OCI-LY7 (cell line): ENCODE measurements around the gene DLGAP1. TPM values are rescaled to one million over a fixed set of nuclear protein-coding genes. Genes with fewer than 3 reads are reported as not detected.

Experiments
- BruUV-seq: library from RNA; stranded (reverse); fragments of 400-500 nt; replicated peaks from 2 replicates; lab custom pipeline; 2021; lab: Mats Ljungman, UMichigan
- CTCF ChIA-PET: fragments of 300-600 bp; sonication (Branson Sonifier 250); formaldehyde crosslinking; loops from one replicate; lab custom pipeline; 2022; ENCODE audit warnings: antibody characterized with exemption; ENCODE audit not compliant: unreplicated experiment; lab: Charles Lee
- POLR2A ChIA-PET: fragments of 300-600 bp; sonication (Branson Sonifier 250); formaldehyde crosslinking; loops from one replicate; lab custom pipeline; 2022; ENCODE audit warnings: antibody characterized with exemption; lab: Charles Lee
- DNase-seq: peaks from one replicate; pipeline ENCODE4 v3.0.0-alpha.2; 2015; ENCODE audit warnings: low spot score
- H2AFZ ChIP-seq: fragments of 200-600 bp; sonication (generic), shearing (Covaris generic); 2 replicates; pipeline ENCODE4 v1.6.1; 2014; ENCODE audit warnings: mild to moderate bottlenecking, antibody characterized with exemption, low read length, moderate library complexity
- H3K27ac ChIP-seq: fragments of 200-600 bp; sonication (generic); 2 replicates; pipeline ENCODE4 v1.5.1; 2014; ENCODE audit warnings: mixed run types, low read depth, mild to moderate bottlenecking, moderate library complexity, low read length, inconsistent platforms; ENCODE audit not compliant: poor library complexity, severe bottlenecking
- H3K36me3 ChIP-seq: fragments of 200-600 bp; sonication (generic); 2 replicates; pipeline ENCODE4 v1.6.1; 2014; ENCODE audit warnings: mild to moderate bottlenecking, antibody characterized with exemption, low read length, moderate library complexity, mixed read lengths; ENCODE audit not compliant: insufficient read depth
- H3K4me1 ChIP-seq: fragments of 200-600 bp; sonication (generic); 2 replicates; pipeline ENCODE4 v1.5.1; 2014; ENCODE audit warnings: mild to moderate bottlenecking, low read length; ENCODE audit not compliant: insufficient read depth, poor library complexity, severe bottlenecking
- H3K4me2 ChIP-seq: fragments of 200-600 bp; sonication (generic); 2 replicates; pipeline ENCODE4 v1.6.1; 2014; ENCODE audit warnings: mild to moderate bottlenecking, low read length
- H3K4me3 ChIP-seq: fragments of 200-600 bp; sonication (generic); 2 replicates; pipeline ENCODE4 v1.5.1; 2014; ENCODE audit warnings: mild to moderate bottlenecking, low read depth, low read length; ENCODE audit not compliant: poor library complexity, severe bottlenecking
- H3K79me2 ChIP-seq: fragments of 200-600 bp; sonication (generic); 2 replicates; pipeline ENCODE4 v1.6.1; 2016; ENCODE audit warnings: low read depth, mild to moderate bottlenecking, low read length, moderate library complexity, mixed read lengths; ENCODE audit not compliant: insufficient read depth
- H3K9me2 ChIP-seq: fragments of 200-600 bp; sonication (generic); 2 replicates; pipeline ENCODE4 v1.6.1; 2016; ENCODE audit warnings: mild to moderate bottlenecking, low read length, mixed read lengths; ENCODE audit not compliant: insufficient read depth
- H3K9me3 ChIP-seq: fragments of 200-600 bp; sonication (generic); 2 replicates; pipeline ENCODE4 v1.6.1; 2014; ENCODE audit warnings: mild to moderate bottlenecking, mixed run types, low read length, mixed read lengths
- H4K20me1 ChIP-seq: fragments of 200-600 bp; sonication (generic); 2 replicates; pipeline ENCODE4 v1.6.1; 2014; ENCODE audit warnings: mild to moderate bottlenecking, antibody characterized with exemption, low read length, moderate library complexity, mixed read lengths; ENCODE audit not compliant: insufficient read depth
- CTCF ChIP-seq: fragments of 200-600 bp; sonication (generic); conservative IDR thresholded peaks from 2 replicates; pipeline ENCODE4 v1.5.1; 2014; ENCODE audit warnings: mild to moderate bottlenecking, antibody characterized with exemption, low read length, moderate library complexity, mixed read lengths
- EZH2phosphoT487 ChIP-seq: fragments of 200-600 bp; sonication (generic); IDR thresholded peaks from 2 replicates; pipeline ENCODE4 v1.6.1; 2018; ENCODE audit warnings: low read depth, borderline replicate concordance, mild to moderate bottlenecking, mixed run types, antibody characterized with exemption, low read length, moderate library complexity, mixed read lengths
- intact Hi-C: fragments of 100-400 bp; cut with micrococcal nuclease; formaldehyde crosslinking; loops from one replicate; pipeline ENCODE4 v1.10.0; 2022; ENCODE audit not compliant: unreplicated experiment
- total RNA-seq, 2 experiments: library from RNA; depleted of rRNA in 1 of 2; stranded (reverse); fragments of >200 nt in 1 of 2; shearing (Covaris generic) in 1 of 2; gene quantifications; 2 replicates each; pipeline ENCODE4 v1.2.3, GENCODE V29; 2014 to 2022

Gene DLGAP1
- total RNA-seq, 2 experiments from 2014 or later = 0.22 TPM; not detected in 1

DNA sequence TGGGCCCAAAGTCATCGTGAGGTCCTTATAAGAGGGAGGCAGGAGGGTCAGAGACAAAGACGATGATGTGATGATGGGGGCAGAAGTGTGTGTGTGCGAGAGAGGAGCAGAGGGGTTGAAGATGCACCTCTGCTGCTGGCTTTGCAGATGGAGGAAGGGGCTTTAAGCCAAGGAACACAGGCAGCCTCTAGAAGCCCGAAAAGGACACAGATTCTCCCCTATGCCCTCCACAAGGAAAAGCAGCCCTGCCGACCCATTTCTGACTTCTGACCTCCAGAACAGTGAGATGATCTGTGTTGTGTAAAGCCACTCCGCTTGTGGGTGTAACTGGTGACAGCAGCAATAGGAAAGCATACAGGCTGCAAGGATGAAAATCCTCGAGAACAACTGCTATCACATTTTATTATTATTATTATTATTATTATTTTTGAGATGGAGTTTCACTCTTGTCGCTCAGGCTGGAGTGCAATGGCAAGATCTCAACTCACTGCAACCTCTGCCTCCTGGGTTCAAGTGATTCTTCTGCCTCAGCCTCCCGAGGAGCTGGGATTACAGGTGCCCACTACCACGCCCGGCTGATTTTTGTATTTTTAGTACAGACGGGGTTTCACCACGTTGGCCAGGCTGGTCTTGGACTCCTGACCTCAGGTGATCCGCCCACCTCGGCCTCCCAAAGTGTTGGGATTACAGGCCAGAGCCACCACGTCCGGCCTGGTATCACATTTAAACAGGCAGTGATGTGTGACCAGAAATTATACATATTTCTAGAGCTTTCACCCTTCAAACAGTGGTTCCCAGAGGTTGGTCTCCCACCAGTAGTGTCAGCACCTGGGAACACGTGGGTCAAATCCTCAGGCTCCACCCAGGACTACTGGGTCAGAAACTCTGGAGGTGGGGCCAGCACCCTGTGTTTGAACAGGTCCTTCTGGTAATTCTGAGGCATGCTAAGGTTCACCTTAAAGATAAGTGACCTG lies 834.7 kb downstream of the DLGAP1 start:
- no peaks in the 10 kb centered on the region for H4K20me1 ChIP-seq
- intact Hi-C loops = no loop called here
- no peak overlapping the region for H3K27ac ChIP-seq
- POLR2A ChIA-PET = interaction anchor here (0.6 to 3.6 kb wide), 6 partner anchors 10 to 348 kb away, joined by 3 to 9 read pairs (median 4); no protein-coding TSS in a partner anchor
- CTCF ChIA-PET = no interaction called here
- peaks cover 36% of the 10 kb centered on the region for H3K4me1 ChIP-seq
- H3K36me3 ChIP-seq = no peaks in the 10 kb centered on the region
- H3K79me2 ChIP-seq = no peaks in the 10 kb centered on the region
- no peaks in the 10 kb centered on the region for H3K9me2 ChIP-seq
- no peak overlapping the region for H3K4me3 ChIP-seq
- no TSS peak for BruUV-seq
- TF ChIP-seq CTCF = no peak
- no peak for TF ChIP-seq EZH2phosphoT487
- H2AFZ ChIP-seq = peak overlapping the region; percentile 59; the same call in 1 of the 2 replicates
- H3K9me3 ChIP-seq = no peaks in the 10 kb centered on the region
- H3K4me2 ChIP-seq = no peak overlapping the region; the same call in none of the 2 replicates
- DNase-seq = no peak

DNA sequence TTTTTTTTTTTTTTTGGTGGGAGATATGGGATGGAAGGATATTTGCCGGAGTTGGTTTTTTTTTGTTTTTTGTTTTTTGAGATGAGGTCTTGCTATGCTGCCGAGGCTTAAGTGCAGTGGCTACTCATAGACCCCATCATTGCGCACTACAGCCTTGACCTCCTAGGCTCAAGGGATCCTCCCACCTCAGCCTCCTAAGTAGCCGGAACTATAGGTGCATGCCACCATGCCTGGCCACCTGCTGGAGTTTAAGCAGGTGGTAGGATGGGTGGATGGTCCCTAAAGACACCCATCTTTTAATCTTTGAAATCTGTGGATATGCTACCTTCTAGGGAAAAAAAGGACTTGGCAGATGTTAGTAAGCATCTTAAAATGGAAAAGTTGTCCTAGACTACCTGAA lies 835.4 kb downstream of the DLGAP1 start:
- H3K9me3 ChIP-seq = no peaks in the 10 kb centered on the region
- no TSS peak for BruUV-seq
- DNase-seq = no peak
- CTCF ChIA-PET = no interaction called here
- H3K36me3 ChIP-seq = no peaks in the 10 kb centered on the region
- no peak for TF ChIP-seq EZH2phosphoT487
- no peak for TF ChIP-seq CTCF
- H3K9me2 ChIP-seq = no peaks in the 10 kb centered on the region
- no peaks in the 10 kb centered on the region for H3K79me2 ChIP-seq
- POLR2A ChIA-PET = no interaction called here
- no peak overlapping the region for H3K4me2 ChIP-seq
- H2AFZ ChIP-seq = no peak overlapping the region
- no peak overlapping the region for H3K4me3 ChIP-seq
- no peak overlapping the region for H3K27ac ChIP-seq
- no peaks in the 10 kb centered on the region for H4K20me1 ChIP-seq
- intact Hi-C loops = no loop called here
- peaks cover 35% of the 10 kb centered on the region for H3K4me1 ChIP-seq

- no TSS peak for BruUV-seq
- H2AFZ ChIP-seq = no peak overlapping the region
Observed at GRCh38 chr18:3619222-3619621, 835.9 kb downstream of the DLGAP1 start.

More at GRCh38 chr18:3619222-3619621, 835.9 kb downstream of the DLGAP1 start:
- H3K4me3 ChIP-seq = no peak overlapping the region
- CTCF ChIA-PET = no interaction called here
- TF ChIP-seq EZH2phosphoT487 = no peak
- TF ChIP-seq CTCF = no peak
- intact Hi-C loops = no loop called here
- no peaks in the 10 kb centered on the region for H3K9me2 ChIP-seq
- no peaks in the 10 kb centered on the region for H3K9me3 ChIP-seq
- H4K20me1 ChIP-seq = no peaks in the 10 kb centered on the region
- no peaks in the 10 kb centered on the region for H3K36me3 ChIP-seq
- no peak for DNase-seq
- peaks cover 33% of the 10 kb centered on the region for H3K4me1 ChIP-seq
- no peak overlapping the region for H3K27ac ChIP-seq
- H3K79me2 ChIP-seq = no peaks in the 10 kb centered on the region
- POLR2A ChIA-PET = no interaction called here
- no peak overlapping the region for H3K4me2 ChIP-seq
